HEK293T (cell line): ENCODE results near the gene RUFY1.
"Not testable (repeated sequence)": the region's sequence is repeated elsewhere in the genome, so short reads cannot be mapped to it uniquely, and the experiment has no call there.

Experiments
- ARNT ChIP-seq: fragments of 450-650 bp; IDR thresholded peaks from 2 replicates; pipeline ENCODE4 v1.6.1; 2017; ENCODE audit warnings: mild to moderate bottlenecking
- BHLHE40 ChIP-seq: fragments of 450-650 bp; IDR thresholded peaks from 2 replicates; pipeline ENCODE4 v1.6.1; 2016; ENCODE audit warnings: mild to moderate bottlenecking, moderate library complexity, borderline replicate concordance
- ELF4 ChIP-seq: fragments of 450-650 bp; IDR thresholded peaks from 2 replicates; pipeline ENCODE4 v1.6.1; 2017; ENCODE audit warnings: antibody characterized with exemption
- FOXA1 ChIP-seq: fragments of 450-650 bp; IDR thresholded peaks from 2 replicates; pipeline ENCODE4 v1.6.1; 2016; ENCODE audit warnings: mild to moderate bottlenecking
- HDGF ChIP-seq: fragments of 450-650 bp; IDR thresholded peaks from 2 replicates; pipeline ENCODE4 v1.6.1; 2017; ENCODE audit warnings: antibody characterized with exemption, borderline replicate concordance
- LEF1 ChIP-seq: fragments of 450-650 bp; IDR thresholded peaks from 2 replicates; pipeline ENCODE4 v1.6.1; 2017; ENCODE audit warnings: mild to moderate bottlenecking, borderline replicate concordance
- PKNOX1 ChIP-seq: fragments of 450-650 bp; IDR thresholded peaks from 2 replicates; pipeline ENCODE4 v1.6.1; 2016
- SP1 ChIP-seq: fragments of 450-650 bp; IDR thresholded peaks from 2 replicates; pipeline ENCODE4 v1.6.1; 2017
- SUZ12 ChIP-seq: fragments of 450-650 bp; IDR thresholded peaks from 2 replicates; pipeline ENCODE4 v1.6.1; 2016; ENCODE audit warnings: mild to moderate bottlenecking
- TARDBP ChIP-seq: fragments of 450-650 bp; IDR thresholded peaks from 2 replicates; pipeline ENCODE4 v1.6.1; 2016

GRCh38 chr5:179515501-179515900, 34.9 kb upstream of the RUFY1 start:
- TF ChIP-seq ARNT, HDGF, TARDBP, BHLHE40, PKNOX1, SUZ12, ELF4, LEF1, SP1, FOXA1: not testable (repeated sequence)
